SHP77 (cell line): ENCODE results near the gene FGD3.

Experiments
- DNase-seq, 2 experiments: peaks; one replicate each; lab custom pipeline; 2025; lab: John Stamatoyannopoulos, UW

Gene FGD3

GRCh38 chr9:92954886-92955285 is 7.6 kb downstream of the FGD3 start:
- no peak for DNase-seq

GRCh38 chr9:92960561-92961290 is 13.4 kb downstream of the FGD3 start:
- DNase-seq = no peak

GRCh38 chr9:92961627-92962302 is 14.4 kb downstream of the FGD3 start:
- DNase-seq = no peak

GRCh38 chr9:92962303-92962649 is 15.0 kb downstream of the FGD3 start:
- DNase-seq = no peak

GRCh38 chr9:92962846-92963245 is 15.5 kb downstream of the FGD3 start:
- DNase-seq = no peak

GRCh38 chr9:92963831-92964606 is 16.7 kb downstream of the FGD3 start:
- no peak for DNase-seq

GRCh38 chr9:92964607-92965060 is 17.3 kb downstream of the FGD3 start:
- no peak for DNase-seq

GRCh38 chr9:92965061-92965758 is 17.9 kb downstream of the FGD3 start:
- no peak for DNase-seq

GRCh38 chr9:92965759-92966517 is 18.6 kb downstream of the FGD3 start:
- DNase-seq = no peak

- DNase-seq = no peak
Observed at GRCh38 chr9:92966518-92966800, 19.1 kb downstream of the FGD3 start.

GRCh38 chr9:92968081-92968480 is 20.8 kb downstream of the FGD3 start:
- no peak for DNase-seq

GRCh38 chr9:92969516-92970466 is 22.5 kb downstream of the FGD3 start:
- no peak for DNase-seq

GRCh38 chr9:92970467-92970923 is 23.2 kb downstream of the FGD3 start:
- no peak for DNase-seq

- no peak for DNase-seq
Observed at GRCh38 chr9:92971121-92971520, 23.8 kb downstream of the FGD3 start.

GRCh38 chr9:92971776-92972175 is 24.5 kb downstream of the FGD3 start:
- no peak for DNase-seq

GRCh38 chr9:92973700-92974099 is 26.4 kb downstream of the FGD3 start:
- DNase-seq = no peak

GRCh38 chr9:92974161-92974661 is 26.9 kb downstream of the FGD3 start:
- DNase-seq = no peak

GRCh38 chr9:92974761-92975755 is 27.7 kb downstream of the FGD3 start:
- DNase-seq = no peak

GRCh38 chr9:92976431-92976830 is 29.1 kb downstream of the FGD3 start:
- DNase-seq = no peak
